GM12878 (cell line): ENCODE measurements around the gene ANAPC10. TPM values are rescaled to one million over a fixed set of nuclear protein-coding genes. Genes with fewer than 3 reads are reported as not detected.
A peak's percentile ranks its signal among the peaks of the same experiment; 100 is the strongest.

Experiments
- ASH2L ChIP-seq: fragments of 300-600, 200-600 bp; sonication (generic); IDR thresholded peaks from 2 replicates; pipeline ENCODE4 v1.6.1; 2017; ENCODE audit warnings: low read depth, mild to moderate bottlenecking, borderline replicate concordance
- BCL11A ChIP-seq: IDR thresholded peaks from 2 replicates; pipeline ENCODE4 v1.6.1; 2011; ENCODE audit warnings: low read depth, low read length
- BRCA1 ChIP-seq: IDR thresholded peaks from 2 replicates; pipeline ENCODE4 v1.6.1; 2011; ENCODE audit warnings: low read depth, low read length, improper control_type of control experiment
- CBX5 ChIP-seq: sonication (generic); IDR thresholded peaks from 2 replicates; pipeline ENCODE4 v1.6.1; 2016; ENCODE audit warnings: low read depth, moderate library complexity, mild to moderate bottlenecking, inconsistent platforms
- CHD1 ChIP-seq: IDR thresholded peaks from 2 replicates; pipeline ENCODE4 v1.6.1; 2012; ENCODE audit warnings: low read depth, low read length, improper control_type of control experiment
- CHD2 ChIP-seq: IDR thresholded peaks from 2 replicates; pipeline ENCODE4 v1.6.1; 2011; ENCODE audit warnings: low read depth, low read length, improper control_type of control experiment, borderline replicate concordance
- E4F1 ChIP-seq: fragments of 450-650 bp; IDR thresholded peaks from 2 replicates; pipeline ENCODE4 v1.6.1; 2018; ENCODE audit warnings: borderline replicate concordance, mild to moderate bottlenecking; ENCODE audit not compliant: partially characterized antibody
- EED ChIP-seq: sonication (generic); IDR thresholded peaks from 2 replicates; pipeline ENCODE4 v1.6.1; 2016; ENCODE audit warnings: antibody characterized with exemption, low read depth
- IKZF2 ChIP-seq, 2 experiments: fragments of 450-650 bp; IDR thresholded peaks; 2 replicates each; pipeline ENCODE4 v1.6.1; 2017; ENCODE audit warnings: mild to moderate bottlenecking in 2 of 2, moderate library complexity in 2 of 2
- LARP7 ChIP-seq: fragments of 450-650 bp; IDR thresholded peaks from 2 replicates; pipeline ENCODE4 v1.6.1; 2017; ENCODE audit warnings: mild to moderate bottlenecking
- MTA2 ChIP-seq: fragments of 450-650 bp; IDR thresholded peaks from 2 replicates; pipeline ENCODE4 v1.6.1; 2016; ENCODE audit warnings: low read depth, mild to moderate bottlenecking, moderate library complexity
- MTA3 ChIP-seq: IDR thresholded peaks from 2 replicates; pipeline ENCODE4 v1.6.1; 2012; ENCODE audit warnings: low read length, inconsistent platforms, borderline replicate concordance
- NFIC ChIP-seq: IDR thresholded peaks from 2 replicates; pipeline ENCODE4 v1.6.1; 2012; ENCODE audit warnings: low read depth, mild to moderate bottlenecking, inconsistent platforms, low read length, moderate library complexity
- NR2F1 ChIP-seq: fragments of 450-650 bp; conservative IDR thresholded peaks from 2 replicates; pipeline ENCODE4 v1.6.1; 2017; ENCODE audit warnings: mild to moderate bottlenecking
- PKNOX1 ChIP-seq: fragments of 450-650 bp; IDR thresholded peaks from 2 replicates; pipeline ENCODE4 v1.6.1; 2016; ENCODE audit warnings: mild to moderate bottlenecking
- POLR2AphosphoS5 ChIP-seq: IDR thresholded peaks from 2 replicates; pipeline ENCODE4 v1.6.1; 2011; ENCODE audit warnings: mild to moderate bottlenecking, low read length, inconsistent platforms
- RAD51 ChIP-seq: fragments of 450-650 bp; IDR thresholded peaks from 2 replicates; pipeline ENCODE4 v1.6.1; 2016; ENCODE audit warnings: moderate library complexity, mild to moderate bottlenecking, inconsistent platforms
- RELB ChIP-seq: fragments of 450-650 bp; IDR thresholded peaks from 2 replicates; pipeline ENCODE4 v1.6.1; 2017; ENCODE audit warnings: low read depth, mild to moderate bottlenecking, moderate library complexity
- RUNX3 ChIP-seq: IDR thresholded peaks from 2 replicates; pipeline ENCODE4 v1.6.1; 2012; ENCODE audit warnings: low read length, inconsistent platforms
- SPI1 ChIP-seq: IDR thresholded peaks from 2 replicates; pipeline ENCODE4 v1.6.1; 2011; ENCODE audit warnings: low read depth, mild to moderate bottlenecking, low read length, moderate library complexity, borderline replicate concordance; ENCODE audit not compliant: insufficient read depth
- ZBED1 ChIP-seq: IDR thresholded peaks from 2 replicates; pipeline ENCODE4 v1.6.1; 2016; ENCODE audit warnings: borderline replicate concordance
- polyA plus RNA-seq, 11 experiments: library from polyadenylated mRNA; depleted of rRNA in 4 of 11; unstranded in 6 of 11; stranded (reverse) in 5 of 11; fragments of >200 nt; fragmentation: Nextera tagmentation in 4 of 11; fragmentation: Illumina TruSeq in 1 of 11; extraction: Ambion mirVana in 4 of 11; extraction: Trizol in 1 of 11; gene quantifications; 1 replicate in 1 of 11; 2 replicates in 10 of 11; pipeline versions ENCODE4 v1.2.1 to v1.2.3, GENCODE V29; 2011 to 2016; ENCODE audit warnings: inconsistent platforms in 2 of 11, missing spikeins in 2 of 11, low read depth in 1 of 11
- total RNA-seq, 4 experiments: library from RNA; depleted of rRNA in 3 of 4; stranded (reverse); fragments of >200 nt in 3 of 4; fragmentation: Illumina TruSeq in 1 of 4; extraction: Trizol in 1 of 4; gene quantifications; 2 replicates each; pipeline versions ENCODE4 v1.2.1 to v1.2.3, GENCODE V29; 2013 to 2021
- TF ChIP-seq, protein P1 (sequence below): fragments of 450-650 bp; IDR thresholded peaks from 2 replicates; pipeline ENCODE4 v1.6.1; 2017; ENCODE audit warnings: antibody characterized with exemption, mild to moderate bottlenecking, moderate library complexity

ANAPC10 gene
- total and polyA plus RNA-seq, 10 of the 15 experiments (the other 5 are each of a cell fraction or from before 2014, with no cell fraction given), result 23.8 to 73.7 (median 48.5) TPM

DNA sequence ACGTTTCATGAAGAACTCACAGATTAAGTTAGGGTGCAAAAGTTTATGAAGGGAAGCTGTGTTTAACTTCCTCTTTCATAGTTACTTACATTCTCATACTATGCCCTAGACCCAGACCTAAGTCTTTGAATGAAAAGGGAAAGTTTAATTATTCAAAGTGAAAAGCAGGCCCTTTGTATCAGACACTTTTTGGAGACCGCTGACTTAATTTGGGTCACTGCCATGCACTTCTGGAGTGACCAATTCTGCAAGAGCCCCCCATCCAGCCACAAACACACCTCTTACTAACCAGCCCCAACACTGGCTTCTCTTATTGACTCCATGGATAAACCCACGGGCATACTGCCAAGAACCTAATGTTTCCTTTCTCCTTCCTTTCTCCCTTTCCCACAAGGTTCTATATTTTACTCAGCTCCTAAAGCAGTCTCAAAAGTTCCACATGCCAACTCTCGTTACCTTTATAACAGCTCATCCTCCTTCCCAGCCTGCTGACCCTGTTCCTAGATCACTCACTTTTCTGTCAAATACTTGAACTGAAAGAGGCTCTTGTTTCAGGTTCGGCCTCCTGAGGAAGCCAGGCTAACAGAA, 34.6 kb upstream of the ANAPC10 start (continued):
- TF ChIP-seq BRCA1, result no peak
- TF ChIP-seq RUNX3, result peak; percentile 90
- peak; percentile 91 for TF ChIP-seq EED
- TF ChIP-seq, protein P1, sequence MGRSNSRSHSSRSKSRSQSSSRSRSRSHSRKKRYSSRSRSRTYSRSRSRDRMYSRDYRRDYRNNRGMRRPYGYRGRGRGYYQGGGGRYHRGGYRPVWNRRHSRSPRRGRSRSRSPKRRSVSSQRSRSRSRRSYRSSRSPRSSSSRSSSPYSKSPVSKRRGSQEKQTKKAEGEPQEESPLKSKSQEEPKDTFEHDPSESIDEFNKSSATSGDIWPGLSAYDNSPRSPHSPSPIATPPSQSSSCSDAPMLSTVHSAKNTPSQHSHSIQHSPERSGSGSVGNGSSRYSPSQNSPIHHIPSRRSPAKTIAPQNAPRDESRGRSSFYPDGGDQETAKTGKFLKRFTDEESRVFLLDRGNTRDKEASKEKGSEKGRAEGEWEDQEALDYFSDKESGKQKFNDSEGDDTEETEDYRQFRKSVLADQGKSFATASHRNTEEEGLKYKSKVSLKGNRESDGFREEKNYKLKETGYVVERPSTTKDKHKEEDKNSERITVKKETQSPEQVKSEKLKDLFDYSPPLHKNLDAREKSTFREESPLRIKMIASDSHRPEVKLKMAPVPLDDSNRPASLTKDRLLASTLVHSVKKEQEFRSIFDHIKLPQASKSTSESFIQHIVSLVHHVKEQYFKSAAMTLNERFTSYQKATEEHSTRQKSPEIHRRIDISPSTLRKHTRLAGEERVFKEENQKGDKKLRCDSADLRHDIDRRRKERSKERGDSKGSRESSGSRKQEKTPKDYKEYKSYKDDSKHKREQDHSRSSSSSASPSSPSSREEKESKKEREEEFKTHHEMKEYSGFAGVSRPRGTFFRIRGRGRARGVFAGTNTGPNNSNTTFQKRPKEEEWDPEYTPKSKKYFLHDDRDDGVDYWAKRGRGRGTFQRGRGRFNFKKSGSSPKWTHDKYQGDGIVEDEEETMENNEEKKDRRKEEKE, result no peak
- TF ChIP-seq NR2F1, result peak; percentile 86
- TF ChIP-seq RAD51, result no peak
- no peak for TF ChIP-seq ASH2L
- TF ChIP-seq NFIC, result peak; percentile 91
- TF ChIP-seq RELB, result peak; percentile 70; the same call in 1 of the 2 replicates
- TF ChIP-seq LARP7, result no peak
- 0 out of 2 replicates have a peak, but pooled peaks have one; percentile 16 for TF ChIP-seq PKNOX1
- no peak for TF ChIP-seq CHD2
- TF ChIP-seq POLR2AphosphoS5, result peak; percentile 41; the same call in 1 of the 2 replicates
- peak; percentile 61; the same call in 1 of the 2 replicates for TF ChIP-seq CBX5
- peak; percentile 78 to 79 for TF ChIP-seq IKZF2 (IDR thresholded peaks at IDR 0.05)
- no peak for TF ChIP-seq CHD1
- no peak; the same call in 1 of the 2 replicates for TF ChIP-seq ZBED1
- peak; percentile 46; the same call in 1 of the 2 replicates for TF ChIP-seq MTA3
- peak; percentile 35; the same call in 1 of the 2 replicates for TF ChIP-seq SPI1
- no peak for TF ChIP-seq E4F1
- peak; percentile 78 for TF ChIP-seq MTA2
- peak; percentile 65 for TF ChIP-seq BCL11A
